Vagina (tissue), 2 donors: ENCODE data around the gene DPH7.

Experiments used
- POLR2A ChIP-seq, 2 donors: fragments of 450-650 bp; IDR thresholded peaks; one replicate each; pipeline ENCODE4 v1.6.1; 2017; ENCODE audit warnings: antibody characterized with exemption in 2 of 2, mild to moderate bottlenecking in 2 of 2, moderate library complexity in 2 of 2
- POLR2AphosphoS5 ChIP-seq, 2 donors: sonication (generic); formaldehyde crosslinking; IDR thresholded peaks; one replicate each; pipeline ENCODE4 v1.9.0; 2017; ENCODE audit warnings: antibody characterized with exemption in 2 of 2, mild to moderate bottlenecking in 2 of 2, low read depth in 1 of 2; ENCODE audit not compliant: insufficient read depth in 1 of 2
- TF ChIP-seq, protein P1 (sequence below), 3 experiments: fragments of 450-650 bp in 2 of 3; fragments of 200-600 bp in 1 of 3; sonication (generic) in 1 of 3; IDR thresholded peaks; one replicate each; pipeline ENCODE4 v1.5.1; 2017 to 2019; ENCODE audit warnings: antibody characterized with exemption in 3 of 3, mild to moderate bottlenecking in 2 of 3, moderate library complexity in 2 of 3

DNA sequence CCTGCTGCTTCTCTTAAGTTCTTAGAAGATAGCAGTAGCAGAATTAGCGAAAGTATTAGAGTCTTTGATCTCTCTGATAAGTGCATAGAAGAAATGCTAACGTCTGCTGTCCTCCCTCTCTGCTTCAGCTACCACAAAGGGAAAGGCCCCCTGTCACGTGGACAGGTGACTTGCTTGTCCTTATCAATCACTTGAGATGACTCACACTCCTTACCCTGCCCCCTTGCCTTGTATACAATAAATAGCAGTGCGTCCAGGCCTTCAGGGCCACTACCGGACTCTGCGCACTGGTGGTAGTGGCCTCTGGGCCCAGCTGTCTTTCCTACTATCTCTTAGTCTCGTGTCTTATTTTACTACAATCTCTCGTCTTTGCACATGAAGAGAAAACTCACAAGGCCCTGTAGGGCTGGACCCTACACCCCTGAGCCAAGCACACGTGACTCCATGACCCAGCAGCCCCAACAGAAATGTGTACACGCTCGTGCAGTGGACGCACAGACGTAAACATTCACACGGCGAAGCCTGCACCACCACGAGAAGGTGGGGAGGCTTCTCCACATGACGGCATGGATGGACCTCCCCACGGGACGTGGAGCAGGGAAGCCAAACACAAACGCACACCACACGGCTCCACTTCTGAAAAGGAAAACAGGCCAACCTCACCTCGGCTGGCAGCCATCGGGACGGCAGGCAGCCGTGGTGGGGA, 66.8 kb downstream of the DPH7 start:
- TF ChIP-seq, protein P1, sequence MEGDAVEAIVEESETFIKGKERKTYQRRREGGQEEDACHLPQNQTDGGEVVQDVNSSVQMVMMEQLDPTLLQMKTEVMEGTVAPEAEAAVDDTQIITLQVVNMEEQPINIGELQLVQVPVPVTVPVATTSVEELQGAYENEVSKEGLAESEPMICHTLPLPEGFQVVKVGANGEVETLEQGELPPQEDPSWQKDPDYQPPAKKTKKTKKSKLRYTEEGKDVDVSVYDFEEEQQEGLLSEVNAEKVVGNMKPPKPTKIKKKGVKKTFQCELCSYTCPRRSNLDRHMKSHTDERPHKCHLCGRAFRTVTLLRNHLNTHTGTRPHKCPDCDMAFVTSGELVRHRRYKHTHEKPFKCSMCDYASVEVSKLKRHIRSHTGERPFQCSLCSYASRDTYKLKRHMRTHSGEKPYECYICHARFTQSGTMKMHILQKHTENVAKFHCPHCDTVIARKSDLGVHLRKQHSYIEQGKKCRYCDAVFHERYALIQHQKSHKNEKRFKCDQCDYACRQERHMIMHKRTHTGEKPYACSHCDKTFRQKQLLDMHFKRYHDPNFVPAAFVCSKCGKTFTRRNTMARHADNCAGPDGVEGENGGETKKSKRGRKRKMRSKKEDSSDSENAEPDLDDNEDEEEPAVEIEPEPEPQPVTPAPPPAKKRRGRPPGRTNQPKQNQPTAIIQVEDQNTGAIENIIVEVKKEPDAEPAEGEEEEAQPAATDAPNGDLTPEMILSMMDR (IDR thresholded peaks at IDR 0.05): no peak
- TF ChIP-seq POLR2A (IDR thresholded peaks at IDR 0.05): no peak
- TF ChIP-seq POLR2AphosphoS5 (IDR thresholded peaks at IDR 0.05; ENCODE audit: insufficient read depth in 1 of 2, low read depth in 1 of 2): no peak
